Measurements from ENCODE around the gene USE1. TPM values are rescaled to one million over a fixed set of nuclear protein-coding genes. Genes with fewer than 3 reads are reported as not detected.

The USE1 gene
- total RNA-seq, 1 experiment from 2014 or later: 11.8 TPM

GRCh38 chr19:17206736-17207581 is 8.2 kb upstream of the USE1 start:
- Mint-ChIP-seq H3K4me1 (ENCODE audit: low read depth, unreplicated experiment) (no peaks in the 10 kb centered on the region), H3K9me3 (ENCODE audit: low read depth, unreplicated experiment) (no peaks in the 10 kb centered on the region), H3K4me3 (ENCODE audit: low read depth, unreplicated experiment) (no peak overlapping the region), H3K36me3 (ENCODE audit: insufficient read depth, unreplicated experiment) (peaks cover 39% of the 10 kb centered on the region), H3K27me3 (ENCODE audit: unreplicated experiment) (no peaks in the 10 kb centered on the region), H3K27ac (ENCODE audit: unreplicated experiment) (no peak overlapping the region)
- no peak for TF ChIP-seq CTCF (IDR thresholded peaks at IDR 0.05; ENCODE audit: unreplicated experiment)
- intact Hi-C loops (cut with micrococcal nuclease; ENCODE audit: unreplicated experiment): loop anchor here (5.0 kb wide), 1 partner anchor 75 kb away; the partner anchor contains the start of gene ANKLE1
- no TSS peak for BruUV-seq (replicated peaks)
- CTCF ChIA-PET: interaction anchor here (0.6 kb wide), 1 partner anchor 477 kb away, joined by 3 read pairs; no protein-coding TSS in a partner anchor
- no peak for DNase-seq

GRCh38 chr19:17209126-17210036 is 5.8 kb upstream of the USE1 start:
- peak; percentile 13 for DNase-seq
- TF ChIP-seq CTCF (IDR thresholded peaks at IDR 0.05; ENCODE audit: unreplicated experiment): no peak
- Mint-ChIP-seq H3K4me3 (ENCODE audit: low read depth, unreplicated experiment) (no peak overlapping the region), H3K9me3 (ENCODE audit: low read depth, unreplicated experiment) (no peaks in the 10 kb centered on the region), H3K27me3 (ENCODE audit: unreplicated experiment) (no peaks in the 10 kb centered on the region), H3K27ac (ENCODE audit: unreplicated experiment) (no peak overlapping the region), H3K36me3 (ENCODE audit: insufficient read depth, unreplicated experiment) (peaks cover 28% of the 10 kb centered on the region), H3K4me1 (ENCODE audit: low read depth, unreplicated experiment) (no peaks in the 10 kb centered on the region)
- CTCF ChIA-PET: no interaction called here
- BruUV-seq (replicated peaks): no TSS peak
- intact Hi-C loops (cut with micrococcal nuclease; ENCODE audit: unreplicated experiment): loop anchor here (5.0 kb wide), 1 partner anchor 73 kb away; the partner anchor contains the start of gene ANKLE1

GRCh38 chr19:17210296-17210695 is 4.9 kb upstream of the USE1 start:
- Mint-ChIP-seq H3K4me3 (ENCODE audit: low read depth, unreplicated experiment) (no peak overlapping the region), H3K27ac (ENCODE audit: unreplicated experiment) (no peak overlapping the region), H3K4me1 (ENCODE audit: low read depth, unreplicated experiment) (no peaks in the 10 kb centered on the region), H3K36me3 (ENCODE audit: insufficient read depth, unreplicated experiment) (peaks cover 35% of the 10 kb centered on the region), H3K27me3 (ENCODE audit: unreplicated experiment) (no peaks in the 10 kb centered on the region), H3K9me3 (ENCODE audit: low read depth, unreplicated experiment) (no peaks in the 10 kb centered on the region)
- intact Hi-C loops (cut with micrococcal nuclease; ENCODE audit: unreplicated experiment): no loop called here
- CTCF ChIA-PET: no interaction called here
- no TSS peak for BruUV-seq (replicated peaks)
- DNase-seq: no peak
- TF ChIP-seq CTCF (IDR thresholded peaks at IDR 0.05; ENCODE audit: unreplicated experiment): no peak

- H3K36me3 Mint-ChIP-seq (ENCODE audit: insufficient read depth, unreplicated experiment): peaks cover 38% of the 10 kb centered on the region
- no peak overlapping the region for H3K27ac Mint-ChIP-seq (ENCODE audit: unreplicated experiment)
- intact Hi-C loops (cut with micrococcal nuclease; ENCODE audit: unreplicated experiment): no loop called here
- no peak for DNase-seq
- CTCF ChIA-PET: interaction anchor here (0.5 kb wide), 1 partner anchor 1595 kb away, joined by 3 read pairs; no protein-coding TSS in a partner anchor
- no peak overlapping the region for H3K4me3 Mint-ChIP-seq (ENCODE audit: low read depth, unreplicated experiment)
- no peaks in the 10 kb centered on the region for H3K4me1 Mint-ChIP-seq (ENCODE audit: low read depth, unreplicated experiment)
- H3K9me3 Mint-ChIP-seq (ENCODE audit: low read depth, unreplicated experiment): no peaks in the 10 kb centered on the region
- H3K27me3 Mint-ChIP-seq (ENCODE audit: unreplicated experiment): no peaks in the 10 kb centered on the region
- BruUV-seq (replicated peaks): no TSS peak
- no peak for TF ChIP-seq CTCF (IDR thresholded peaks at IDR 0.05; ENCODE audit: unreplicated experiment)
Measured at GRCh38 chr19:17211547-17212446, 3.4 kb upstream of the USE1 start.
